Stimulated activated CD4-positive, alpha-beta T cell treated with anti-CD3 and anti-CD28 coated beads, Interleukin-4, amount 100 ng/mL, for 4 hours (primary cell): Measurements from ENCODE around the gene HSBP1.

ENCODE experiments used
- DNase-seq, 2 experiments: peaks; one replicate each; pipeline ENCODE4 v3.0.0-alpha.2; 2020

Gene HSBP1

GRCh38 chr16:83840060-83840617 is 32.4 kb downstream of the HSBP1 start:
- no peak for DNase-seq

DNA sequence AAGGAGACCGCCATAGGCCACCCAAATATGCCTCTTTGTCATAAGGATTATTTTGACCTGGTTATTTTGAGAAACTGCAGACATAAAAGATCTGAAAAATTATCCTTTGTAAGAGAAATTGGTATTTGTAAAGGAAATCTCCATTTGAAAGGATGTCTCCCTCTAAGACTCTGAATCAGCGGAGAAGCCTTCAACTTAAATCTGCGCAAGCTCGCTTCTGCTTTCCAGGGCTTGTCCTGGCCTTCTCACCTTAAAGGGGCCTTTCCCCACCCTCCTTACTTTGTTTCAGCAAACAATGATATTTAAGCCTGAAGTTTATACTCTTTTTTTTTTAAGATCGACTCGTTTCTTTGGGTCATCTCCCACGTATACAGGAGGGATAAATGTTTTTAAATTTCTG is 34.5 kb downstream of the HSBP1 start:
- no peak for DNase-seq

DNA sequence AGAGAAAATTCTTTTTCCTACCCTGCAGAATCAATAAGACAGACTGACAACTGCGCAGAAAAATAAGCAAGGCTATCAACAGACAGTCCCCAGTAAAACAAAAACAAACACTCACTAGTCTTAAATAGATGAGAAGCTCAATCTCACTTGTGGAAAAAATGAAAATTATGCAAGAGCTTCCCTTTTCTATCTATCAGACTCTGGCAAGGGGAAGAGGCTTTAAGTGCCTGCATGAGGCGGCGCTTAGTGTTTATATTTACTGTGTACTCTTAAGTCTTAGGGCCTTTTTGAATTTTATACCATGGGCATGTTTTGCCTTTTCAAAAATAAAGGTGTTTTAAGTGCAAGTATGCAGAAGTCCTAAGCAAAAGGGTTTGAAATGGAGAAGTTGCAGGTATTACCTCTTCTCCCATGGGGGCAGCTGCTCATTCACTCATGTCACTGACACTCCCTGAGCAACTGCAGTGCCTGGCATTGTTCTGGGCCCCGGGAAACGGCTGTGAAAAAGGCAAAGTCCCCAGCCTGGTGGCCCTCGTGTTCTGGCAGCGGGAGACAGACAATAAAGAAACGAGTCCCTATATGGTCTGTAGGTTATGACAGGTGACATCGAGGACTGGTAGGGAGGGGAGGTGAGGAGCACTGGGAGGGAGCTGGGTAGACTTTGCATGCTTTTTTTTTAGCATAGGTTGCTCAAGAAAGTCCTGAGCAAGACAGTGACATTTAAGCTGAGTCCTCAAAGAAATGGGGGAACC is 35.2 kb downstream of the HSBP1 start:
- DNase-seq, result no peak

DNA sequence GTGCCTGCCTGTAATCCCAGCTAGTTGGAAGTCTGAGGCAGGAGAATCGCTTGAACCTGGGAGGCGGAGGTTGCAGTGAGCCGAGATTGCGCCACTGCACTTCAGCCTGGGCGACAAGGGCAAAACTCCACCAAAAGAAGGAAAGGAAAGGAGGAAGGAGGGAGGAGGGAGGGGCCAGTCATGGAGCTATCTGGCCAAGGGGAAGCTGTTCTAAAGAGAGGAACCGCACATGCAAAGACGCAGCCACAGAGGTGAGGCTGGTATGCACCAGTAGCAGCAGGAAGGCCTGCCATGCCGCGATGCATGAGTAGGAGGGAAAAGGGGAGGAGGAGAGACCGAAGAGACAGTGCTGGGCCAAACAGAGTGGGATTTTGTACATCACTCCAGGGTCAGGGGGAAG is 35.9 kb downstream of the HSBP1 start:
- no peak for DNase-seq

GRCh38 chr16:83845263-83845662 is 37.5 kb downstream of the HSBP1 start:
- DNase-seq, result no peak

DNA sequence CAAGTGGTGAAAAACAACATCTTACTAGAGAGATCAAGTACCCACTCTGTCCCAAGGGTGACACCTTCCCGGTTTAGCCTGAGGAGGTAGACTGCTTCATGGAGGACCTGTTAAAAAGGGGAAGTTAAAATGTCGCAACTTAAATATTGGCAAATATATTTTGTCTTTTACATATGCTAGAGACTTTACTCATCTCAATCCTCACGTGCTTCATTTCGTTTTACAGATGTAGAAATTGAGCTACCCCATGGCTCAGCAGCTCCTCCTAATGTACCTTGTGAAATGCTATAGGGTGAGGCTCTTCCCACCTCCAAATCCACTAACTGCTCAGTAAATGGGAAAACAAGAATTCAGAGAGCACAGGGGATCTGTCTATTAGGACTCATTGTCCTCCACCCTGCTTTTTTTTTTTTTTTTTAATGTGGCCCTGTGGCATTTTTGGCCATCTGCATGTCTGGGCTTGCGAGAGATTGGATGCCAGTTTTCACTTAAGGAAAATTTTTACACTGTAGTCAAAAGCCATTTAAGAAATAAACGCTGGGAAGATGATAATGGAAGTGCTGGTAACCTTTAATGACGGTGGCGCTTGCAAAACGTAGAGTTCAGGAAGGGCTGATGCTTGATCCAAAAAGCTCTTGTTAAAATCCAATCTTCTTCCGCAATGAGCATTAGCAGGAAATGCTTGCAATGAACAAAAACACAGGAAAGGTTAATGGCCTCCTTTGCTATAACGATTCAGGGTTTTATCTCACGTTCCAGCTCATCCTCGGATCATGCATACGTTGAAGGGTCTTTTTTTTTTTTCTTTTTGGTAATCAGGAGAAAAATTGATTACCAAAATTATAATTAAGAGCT is 39.8 kb downstream of the HSBP1 start:
- no peak for DNase-seq

DNA sequence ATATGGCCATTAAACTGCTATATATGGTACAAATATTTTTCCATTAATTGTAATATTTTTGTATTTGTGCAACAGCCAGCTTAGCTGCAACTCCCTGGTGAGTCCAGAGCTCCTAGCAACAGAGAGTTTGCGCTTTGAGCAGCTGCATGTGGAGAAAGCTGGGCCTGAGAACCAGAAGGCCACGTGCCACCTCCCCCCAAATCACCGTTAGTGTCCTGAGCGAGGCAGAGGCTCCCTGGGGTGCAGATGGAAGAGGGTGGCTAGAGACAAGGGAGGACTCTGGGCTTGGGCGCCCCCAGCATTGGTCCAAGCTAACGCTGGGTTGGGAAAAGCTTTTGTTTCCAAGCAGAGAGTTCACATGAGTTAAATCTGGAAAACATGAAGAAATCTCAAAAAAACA is 41.6 kb downstream of the HSBP1 start:
- DNase-seq, result no peak

GRCh38 chr16:83850947-83851346 is 43.2 kb downstream of the HSBP1 start:
- no peak for DNase-seq

- no peak for DNase-seq
Measured at GRCh38 chr16:83851473-83851872, 43.7 kb downstream of the HSBP1 start.

- no peak for DNase-seq
Measured at GRCh38 chr16:83852774-83853173, 45.0 kb downstream of the HSBP1 start.

- no peak for DNase-seq
Measured at GRCh38 chr16:83853834-83854233, 46.1 kb downstream of the HSBP1 start.

- no peak for DNase-seq
Measured at GRCh38 chr16:83854420-83854819, 46.6 kb downstream of the HSBP1 start.

DNA sequence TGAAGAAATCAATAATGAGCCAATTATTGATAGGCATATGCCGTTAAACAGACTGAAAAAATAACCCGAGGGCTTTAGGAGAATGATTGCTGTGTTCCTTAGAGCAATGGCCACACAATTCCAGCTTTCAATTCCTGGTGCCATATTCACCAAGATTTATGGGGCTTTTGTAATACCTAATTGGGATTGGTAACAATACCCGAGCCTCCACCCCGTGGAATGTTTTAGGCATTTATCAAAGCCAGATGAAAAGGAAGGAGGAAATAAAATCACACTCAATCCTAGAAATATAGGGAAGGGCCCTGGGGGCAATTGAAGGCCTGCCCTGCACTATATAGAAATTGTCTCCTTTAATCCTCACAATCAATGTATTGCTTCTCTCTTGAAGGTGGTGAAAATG is 49.0 kb downstream of the HSBP1 start:
- no peak for DNase-seq

GRCh38 chr16:83859265-83859664 is 51.5 kb downstream of the HSBP1 start:
- no peak for DNase-seq

- no peak for DNase-seq
Measured at GRCh38 chr16:83862661-83863060, 54.9 kb downstream of the HSBP1 start.

DNA sequence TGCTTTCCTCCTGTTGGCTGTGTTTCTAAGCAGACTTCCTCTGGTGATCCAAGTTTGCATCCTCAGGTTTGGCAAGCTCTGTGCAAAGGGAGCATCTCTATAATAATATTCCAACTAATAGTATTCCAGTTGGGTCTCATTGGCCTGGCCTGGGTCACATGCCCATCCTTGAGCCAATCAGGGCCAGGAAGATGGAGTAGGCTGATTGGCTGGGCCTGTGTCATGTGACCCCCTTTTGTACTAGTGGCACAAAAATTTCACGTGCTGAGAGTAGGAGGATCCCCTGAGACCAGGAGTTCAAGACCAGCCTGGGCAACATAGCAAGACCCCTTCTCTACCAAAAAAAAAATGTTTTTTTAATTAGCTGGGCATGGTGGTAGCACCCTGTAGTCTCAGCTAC is 55.9 kb downstream of the HSBP1 start:
- no peak for DNase-seq
